Ishikawa (cell line): ENCODE measurements around the gene NSUN7.

Experiments
- CEBPB ChIP-seq: IDR thresholded peaks from 2 replicates; pipeline ENCODE4 v1.6.1; 2012
- CREB1 ChIP-seq: IDR thresholded peaks from 2 replicates; pipeline ENCODE4 v1.6.1; 2012; ENCODE audit warnings: low read depth
- EP300 ChIP-seq: IDR thresholded peaks from 2 replicates; pipeline ENCODE4 v1.6.1; 2012; ENCODE audit warnings: borderline replicate concordance
- NFIC ChIP-seq: IDR thresholded peaks from 2 replicates; pipeline ENCODE4 v1.6.1; 2012
- RAD21 ChIP-seq: IDR thresholded peaks from 2 replicates; pipeline ENCODE4 v1.6.1; 2012; ENCODE audit warnings: low read depth
- TAF1 ChIP-seq: IDR thresholded peaks from 2 replicates; pipeline ENCODE4 v1.6.1; 2012; ENCODE audit warnings: low read depth, mild to moderate bottlenecking
- TCF12 ChIP-seq: IDR thresholded peaks from 2 replicates; pipeline ENCODE4 v1.6.1; 2012; ENCODE audit warnings: low read depth
- TEAD4 ChIP-seq: IDR thresholded peaks from 2 replicates; pipeline ENCODE4 v1.6.1; 2012
- USF1 ChIP-seq: IDR thresholded peaks from 2 replicates; pipeline ENCODE4 v1.6.1; 2012
- YY1 ChIP-seq: IDR thresholded peaks from 2 replicates; pipeline ENCODE4 v1.6.1; 2012; ENCODE audit warnings: low read depth
- TF ChIP-seq, protein P1 (sequence below): IDR thresholded peaks from 2 replicates; pipeline ENCODE4 v1.6.1; 2012; ENCODE audit warnings: low read depth, mild to moderate bottlenecking
- TF ChIP-seq, protein P2 (sequence below): IDR thresholded peaks from 2 replicates; pipeline ENCODE4 v1.6.1; 2012

GRCh38 chr4:40811956-40812355 lies 62.2 kb downstream of the NSUN7 start:
- TF ChIP-seq TEAD4 (no peak), RAD21 (no peak), EP300 (no peak), TAF1 (no peak), USF1 (no peak), CREB1 (no peak), NFIC (no peak), CEBPB (no peak), TCF12 (no peak), YY1 (no peak)
- TF ChIP-seq, protein P1, sequence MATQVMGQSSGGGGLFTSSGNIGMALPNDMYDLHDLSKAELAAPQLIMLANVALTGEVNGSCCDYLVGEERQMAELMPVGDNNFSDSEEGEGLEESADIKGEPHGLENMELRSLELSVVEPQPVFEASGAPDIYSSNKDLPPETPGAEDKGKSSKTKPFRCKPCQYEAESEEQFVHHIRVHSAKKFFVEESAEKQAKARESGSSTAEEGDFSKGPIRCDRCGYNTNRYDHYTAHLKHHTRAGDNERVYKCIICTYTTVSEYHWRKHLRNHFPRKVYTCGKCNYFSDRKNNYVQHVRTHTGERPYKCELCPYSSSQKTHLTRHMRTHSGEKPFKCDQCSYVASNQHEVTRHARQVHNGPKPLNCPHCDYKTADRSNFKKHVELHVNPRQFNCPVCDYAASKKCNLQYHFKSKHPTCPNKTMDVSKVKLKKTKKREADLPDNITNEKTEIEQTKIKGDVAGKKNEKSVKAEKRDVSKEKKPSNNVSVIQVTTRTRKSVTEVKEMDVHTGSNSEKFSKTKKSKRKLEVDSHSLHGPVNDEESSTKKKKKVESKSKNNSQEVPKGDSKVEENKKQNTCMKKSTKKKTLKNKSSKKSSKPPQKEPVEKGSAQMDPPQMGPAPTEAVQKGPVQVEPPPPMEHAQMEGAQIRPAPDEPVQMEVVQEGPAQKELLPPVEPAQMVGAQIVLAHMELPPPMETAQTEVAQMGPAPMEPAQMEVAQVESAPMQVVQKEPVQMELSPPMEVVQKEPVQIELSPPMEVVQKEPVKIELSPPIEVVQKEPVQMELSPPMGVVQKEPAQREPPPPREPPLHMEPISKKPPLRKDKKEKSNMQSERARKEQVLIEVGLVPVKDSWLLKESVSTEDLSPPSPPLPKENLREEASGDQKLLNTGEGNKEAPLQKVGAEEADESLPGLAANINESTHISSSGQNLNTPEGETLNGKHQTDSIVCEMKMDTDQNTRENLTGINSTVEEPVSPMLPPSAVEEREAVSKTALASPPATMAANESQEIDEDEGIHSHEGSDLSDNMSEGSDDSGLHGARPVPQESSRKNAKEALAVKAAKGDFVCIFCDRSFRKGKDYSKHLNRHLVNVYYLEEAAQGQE, result no peak
- TF ChIP-seq, protein P2, sequence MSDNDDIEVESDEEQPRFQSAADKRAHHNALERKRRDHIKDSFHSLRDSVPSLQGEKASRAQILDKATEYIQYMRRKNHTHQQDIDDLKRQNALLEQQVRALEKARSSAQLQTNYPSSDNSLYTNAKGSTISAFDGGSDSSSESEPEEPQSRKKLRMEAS, result no peak
